B cell (primary cell): ENCODE measurements around the gene MUC5AC.
"Not testable (repeated sequence)": the region's sequence is repeated elsewhere in the genome, so short reads cannot be mapped to it uniquely, and the experiment has no call there.

Experiments
- CTCF ChIP-seq: fragments of 200-600 bp; IDR thresholded peaks from one replicate; pipeline ENCODE4 v1.8.0; 2022; ENCODE audit warnings: antibody characterized with exemption, mild to moderate bottlenecking
- EZH2 ChIP-seq: IDR thresholded peaks from 2 replicates; pipeline ENCODE4 v1.6.1; 2012; ENCODE audit warnings: borderline replicate concordance, low read depth, mild to moderate bottlenecking, moderate library complexity, low read length; ENCODE audit not compliant: insufficient read depth, poor library complexity, severe bottlenecking

GRCh38 chr11:1189816-1190215 lies 32.1 kb downstream of the MUC5AC start:
- TF ChIP-seq CTCF, EZH2: not testable (repeated sequence)
